SKM-1 treated with dmso at 0.1 percent for 144 hours (cell line): Measurements from ENCODE around the gene OGA.

Experiments
- DNase-seq: peaks from one replicate; lab custom pipeline; 2025; ENCODE audit not compliant: unreplicated experiment; lab: John Stamatoyannopoulos, UW

Gene OGA

DNA sequence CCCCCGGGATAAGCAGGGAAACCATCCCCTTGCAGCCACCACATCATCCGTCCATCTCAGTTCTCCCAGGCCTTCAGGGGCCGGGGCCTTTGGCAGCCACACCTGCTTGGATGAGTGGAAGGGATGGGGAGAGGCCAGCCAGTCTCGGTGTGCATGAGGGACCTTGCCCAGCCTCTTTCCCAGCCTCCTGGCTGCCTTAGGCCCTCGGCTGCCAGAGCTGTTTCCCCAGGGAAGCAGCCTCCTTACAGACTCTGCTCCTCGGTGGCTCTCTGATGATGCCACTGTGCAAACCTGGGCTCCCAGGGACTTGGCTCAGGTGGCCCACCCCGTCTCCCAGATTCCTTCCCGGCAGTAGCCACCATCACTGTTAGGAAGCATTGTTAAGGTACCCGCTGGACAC is 57.0 kb downstream of the OGA start:
- no peak for DNase-seq

GRCh38 chr10:101760510-101760909 is 57.7 kb downstream of the OGA start:
- DNase-seq = no peak

- DNase-seq = no peak
These were observed 58.7 kb downstream of the OGA start for GRCh38 chr10:101759309-101760247.

- DNase-seq = no peak
These were observed 59.4 kb downstream of the OGA start for GRCh38 chr10:101758858-101759257.

DNA sequence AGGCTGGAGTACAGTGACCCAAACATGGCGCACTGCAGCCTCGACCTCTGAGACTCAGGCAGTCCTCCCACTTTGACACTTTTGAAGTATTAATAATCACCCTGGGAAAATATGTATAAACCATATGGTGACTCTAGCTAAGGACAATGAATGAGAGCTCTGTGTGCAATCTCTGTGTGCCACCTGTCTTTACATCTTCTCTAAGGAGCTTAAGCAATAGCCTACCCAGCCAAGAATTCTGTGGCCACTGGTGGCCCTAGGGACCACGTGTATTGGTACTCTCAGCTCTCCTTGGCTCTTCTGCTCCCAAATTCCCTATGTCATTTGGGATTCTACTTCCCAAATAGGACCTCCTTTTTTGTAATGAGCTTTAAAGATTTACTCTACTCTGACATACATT is 66.0 kb downstream of the OGA start:
- no peak for DNase-seq

- no peak for DNase-seq
These were observed 68.9 kb downstream of the OGA start for GRCh38 chr10:101749047-101750016.

- no peak for DNase-seq
These were observed 69.7 kb downstream of the OGA start for GRCh38 chr10:101748496-101748895.

- no peak for DNase-seq
These were observed 73.1 kb downstream of the OGA start for GRCh38 chr10:101745074-101745696.

DNA sequence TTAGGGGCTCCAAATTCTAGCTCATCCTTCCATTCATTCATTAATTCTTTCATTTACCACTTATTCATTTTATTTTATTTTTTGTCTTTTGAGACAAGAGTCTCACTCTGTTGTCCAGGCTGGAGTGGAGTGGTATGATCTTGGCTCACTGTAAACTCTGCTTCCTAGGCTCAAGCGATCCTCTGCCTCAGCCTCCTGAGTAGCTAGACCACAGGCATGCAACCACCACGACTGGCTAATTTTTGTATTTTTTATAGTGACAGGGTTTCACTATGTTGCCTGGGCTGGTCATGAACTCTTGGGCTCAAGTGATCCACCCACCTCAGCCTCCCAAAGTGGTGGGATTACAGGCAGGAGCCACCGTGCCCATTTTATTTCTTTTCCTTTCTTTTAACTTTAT is 74.0 kb downstream of the OGA start:
- no peak for DNase-seq

DNA sequence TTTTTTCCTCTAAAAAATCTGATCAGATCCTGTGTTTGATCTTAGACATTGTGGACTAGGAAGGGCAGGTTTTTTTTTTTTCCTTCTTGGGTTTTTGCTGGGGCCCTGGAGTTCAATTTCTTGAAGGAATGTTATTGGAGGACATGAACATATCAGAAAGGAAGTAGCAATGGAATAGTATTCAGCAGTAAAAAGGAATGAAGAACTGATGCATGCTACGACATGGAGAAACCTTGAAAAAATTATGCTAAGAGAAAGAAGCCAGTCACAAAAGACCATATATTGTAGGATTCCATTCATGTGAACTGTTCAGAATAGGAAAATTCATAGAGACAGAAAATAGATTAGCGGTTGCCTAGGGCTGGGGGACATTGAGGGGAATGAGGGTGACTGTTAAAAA is 76.3 kb downstream of the OGA start:
- DNase-seq = no peak

GRCh38 chr10:101736666-101737065 is 81.6 kb downstream of the OGA start:
- no peak for DNase-seq
